ENCODE results near the gene ELOA.
A peak's percentile ranks its signal among the peaks of the same experiment; 100 is the strongest.
"Not testable (repeated sequence)": the region's sequence is repeated elsewhere in the genome, so short reads cannot be mapped to it uniquely, and the experiment has no call there.

The ELOA gene

GRCh38 chr1:23787701-23788100 lies 44.4 kb downstream of the ELOA start:
- no peak for FAIRE-seq

- no peak for FAIRE-seq
Observed at GRCh38 chr1:23788695-23789094, 45.4 kb downstream of the ELOA start.

GRCh38 chr1:23790696-23791515 lies 47.6 kb downstream of the ELOA start, which contains the start of gene LYPLA2:
Gene LYPLA2, plus strand, starts transcription at chr1:23791145. Its CDS starts 1,538 bp downstream, at chr1:23792683.
- FAIRE-seq = peak; percentile 93

- no peak for FAIRE-seq
Observed at GRCh38 chr1:23791516-23792047, 48.3 kb downstream of the ELOA start.

GRCh38 chr1:23792151-23792945 lies 49.1 kb downstream of the ELOA start:
- FAIRE-seq = no peak

GRCh38 chr1:23793018-23793781 lies 49.9 kb downstream of the ELOA start:
- peak; percentile 94 for FAIRE-seq

- FAIRE-seq = no peak
Observed at GRCh38 chr1:23793861-23794731, 50.8 kb downstream of the ELOA start.

- FAIRE-seq = not testable (repeated sequence)
Observed at GRCh38 chr1:23794732-23795182, 51.5 kb downstream of the ELOA start.

- FAIRE-seq = no peak
Observed at GRCh38 chr1:23795676-23796465, 52.6 kb downstream of the ELOA start.

- FAIRE-seq = no peak
Observed at GRCh38 chr1:23796466-23797271, 53.4 kb downstream of the ELOA start.

GRCh38 chr1:23797478-23798448 lies 54.5 kb downstream of the ELOA start:
- no peak for FAIRE-seq

- no peak for FAIRE-seq
Observed at GRCh38 chr1:23798662-23799142, 55.4 kb downstream of the ELOA start.

- FAIRE-seq = no peak
Observed at GRCh38 chr1:23799255-23799569, 55.9 kb downstream of the ELOA start.

- FAIRE-seq = no peak
Observed at GRCh38 chr1:23799570-23800399, 56.5 kb downstream of the ELOA start.

- peak; percentile 94 for FAIRE-seq
Observed at GRCh38 chr1:23800400-23801337, 57.4 kb downstream of the ELOA start, which contains the start of gene GALE. Gene GALE, minus strand, starts transcription at chr1:23800754. Its CDS starts 1,747 bp downstream, at chr1:23799007.

GRCh38 chr1:23801338-23801748 lies 58.1 kb downstream of the ELOA start:
- no peak for FAIRE-seq
